ENCODE measurements around the gene MPL. TPM values are rescaled to one million over a fixed set of nuclear protein-coding genes. Genes with fewer than 3 reads are reported as not detected.

The MPL gene
- total and polyA plus RNA-seq, 2 experiments from 2014 or later: 0.16 TPM; not detected in 1

DNA sequence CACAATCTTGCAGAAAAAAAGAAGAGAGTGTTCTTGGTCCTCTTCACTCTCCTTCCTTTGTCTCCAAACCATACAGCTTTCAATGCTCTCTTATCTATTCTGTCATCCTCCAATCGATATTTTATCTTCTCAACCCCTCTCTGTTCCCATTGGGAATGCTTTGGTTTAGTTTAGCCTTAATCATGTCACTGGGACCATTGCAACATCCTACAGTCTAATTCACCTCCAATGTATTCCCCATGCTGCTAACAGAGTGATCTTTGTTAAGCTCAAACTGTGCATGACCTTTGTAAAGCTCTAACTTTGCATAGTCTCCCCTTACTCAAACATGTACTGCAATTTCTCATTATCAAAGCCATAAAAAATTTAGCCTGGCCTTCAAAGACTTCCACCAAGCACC, 2.9 kb downstream of the MPL start:
- no peak for DNase-seq (ENCODE audit: low spot score)
- Histone ChIP-seq H3K36me3 (replicated peaks; ENCODE audit: insufficient read depth, low read depth) (no peaks in the 10 kb centered on the region), H3K4me1 (ENCODE audit: insufficient read depth) (no peaks in the 10 kb centered on the region), H4K20me1 (ENCODE audit: insufficient read depth, poor library complexity, severe bottlenecking) (no peaks in the 10 kb centered on the region), H3K79me2 (no peaks in the 10 kb centered on the region), H3K4me3 (no peak overlapping the region), H3K9me2 (replicated peaks; ENCODE audit: insufficient read depth) (no peaks in the 10 kb centered on the region), H3K27me3 (no peaks in the 10 kb centered on the region), H3K4me2 (no peak overlapping the region), H2AFZ (no peak overlapping the region), H3K9me3 (ENCODE audit: low read depth) (no peaks in the 10 kb centered on the region), H3K27ac (no peak overlapping the region)
- WGBS (ENCODE audit: low lambda C conversion rate, missing lambda C conversion rate): 43% methylated on average over 1 of the region's 1 CpG
- TF ChIP-seq, protein P1, sequence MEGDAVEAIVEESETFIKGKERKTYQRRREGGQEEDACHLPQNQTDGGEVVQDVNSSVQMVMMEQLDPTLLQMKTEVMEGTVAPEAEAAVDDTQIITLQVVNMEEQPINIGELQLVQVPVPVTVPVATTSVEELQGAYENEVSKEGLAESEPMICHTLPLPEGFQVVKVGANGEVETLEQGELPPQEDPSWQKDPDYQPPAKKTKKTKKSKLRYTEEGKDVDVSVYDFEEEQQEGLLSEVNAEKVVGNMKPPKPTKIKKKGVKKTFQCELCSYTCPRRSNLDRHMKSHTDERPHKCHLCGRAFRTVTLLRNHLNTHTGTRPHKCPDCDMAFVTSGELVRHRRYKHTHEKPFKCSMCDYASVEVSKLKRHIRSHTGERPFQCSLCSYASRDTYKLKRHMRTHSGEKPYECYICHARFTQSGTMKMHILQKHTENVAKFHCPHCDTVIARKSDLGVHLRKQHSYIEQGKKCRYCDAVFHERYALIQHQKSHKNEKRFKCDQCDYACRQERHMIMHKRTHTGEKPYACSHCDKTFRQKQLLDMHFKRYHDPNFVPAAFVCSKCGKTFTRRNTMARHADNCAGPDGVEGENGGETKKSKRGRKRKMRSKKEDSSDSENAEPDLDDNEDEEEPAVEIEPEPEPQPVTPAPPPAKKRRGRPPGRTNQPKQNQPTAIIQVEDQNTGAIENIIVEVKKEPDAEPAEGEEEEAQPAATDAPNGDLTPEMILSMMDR (IDR thresholded peaks at IDR 0.05; ENCODE audit: poor library complexity): no peak
- TF ChIP-seq EZH2phosphoT487 (IDR thresholded peaks at IDR 0.05; ENCODE audit: low read depth, severe bottlenecking, unreplicated experiment) (no peak), EZH2 (IDR thresholded peaks at IDR 0.05; ENCODE audit: borderline replicate concordance) (no peak)

DNA sequence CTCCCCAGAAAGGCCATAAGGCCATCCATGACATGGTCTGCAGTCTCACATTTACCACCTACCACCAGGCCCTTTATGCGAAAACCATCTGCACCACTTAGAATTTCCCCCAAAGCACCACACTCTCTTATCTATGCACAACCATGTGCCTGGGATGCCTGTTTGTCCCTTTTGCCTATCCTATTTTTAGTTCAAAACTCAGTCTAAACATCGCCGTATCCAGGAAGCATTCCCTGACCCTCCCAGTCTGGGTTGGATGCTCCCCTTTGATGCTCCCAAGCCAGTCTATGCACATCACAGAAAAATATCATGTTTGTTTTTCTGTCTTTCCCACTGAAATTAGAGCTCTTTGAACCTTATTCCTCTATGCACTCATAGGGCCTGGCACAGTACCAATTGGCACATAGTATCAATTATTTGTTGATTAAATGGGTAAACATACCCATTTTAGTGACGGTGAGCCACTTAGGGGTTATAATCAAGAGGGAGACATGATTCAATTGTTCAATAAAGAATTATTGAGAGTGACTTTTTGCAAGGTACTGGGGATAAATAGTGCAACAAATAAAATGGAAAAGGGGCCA, 6.7 kb downstream of the MPL start:
- Histone ChIP-seq H3K9me2 (replicated peaks; ENCODE audit: insufficient read depth) (no peaks in the 10 kb centered on the region), H3K4me2 (no peak overlapping the region), H4K20me1 (ENCODE audit: insufficient read depth, poor library complexity, severe bottlenecking) (no peaks in the 10 kb centered on the region), H2AFZ (no peak overlapping the region), H3K4me1 (ENCODE audit: insufficient read depth) (peaks cover 7% of the 10 kb centered on the region), H3K9me3 (ENCODE audit: low read depth) (no peaks in the 10 kb centered on the region), H3K27me3 (no peaks in the 10 kb centered on the region), H3K4me3 (no peak overlapping the region), H3K79me2 (no peaks in the 10 kb centered on the region), H3K36me3 (replicated peaks; ENCODE audit: insufficient read depth, low read depth) (no peaks in the 10 kb centered on the region), H3K27ac (peak overlapping the region; percentile 75)
- WGBS (ENCODE audit: low lambda C conversion rate, missing lambda C conversion rate): 74% methylated on average over 4 of the region's 4 CpGs
- no peak for TF ChIP-seq EZH2phosphoT487 (IDR thresholded peaks at IDR 0.05; ENCODE audit: low read depth, severe bottlenecking, unreplicated experiment)
- TF ChIP-seq, protein P1 (IDR thresholded peaks at IDR 0.05; ENCODE audit: poor library complexity): no peak
- TF ChIP-seq EZH2 (IDR thresholded peaks at IDR 0.05; ENCODE audit: borderline replicate concordance): no peak
- DNase-seq (ENCODE audit: low spot score): no peak

DNA sequence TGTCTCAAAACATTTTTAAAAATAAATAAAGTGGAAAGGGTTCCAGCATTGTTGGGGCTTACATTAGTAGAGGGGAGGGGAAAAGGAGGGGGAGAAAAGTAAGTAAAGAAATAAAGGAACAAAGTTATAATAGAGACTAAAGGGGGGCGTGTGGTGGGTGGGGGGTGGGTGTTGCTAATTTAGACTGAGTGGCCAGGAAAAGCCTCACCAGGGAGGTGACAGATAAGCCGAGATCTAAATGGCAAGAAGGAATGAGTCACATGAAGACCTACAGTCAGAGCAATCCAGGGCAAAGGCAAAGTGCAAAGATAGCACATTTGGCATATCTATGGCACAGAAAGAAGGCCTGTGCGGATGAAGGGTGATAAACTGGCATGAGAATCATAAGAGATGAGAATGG, 7.5 kb downstream of the MPL start:
- no peak overlapping the region for H3K4me2 ChIP-seq
- peaks cover 14% of the 10 kb centered on the region for H3K4me1 ChIP-seq (ENCODE audit: insufficient read depth)
- 47% methylated on average over 3 of the region's 3 CpGs for WGBS (ENCODE audit: low lambda C conversion rate, missing lambda C conversion rate)
- peak; percentile 53 for DNase-seq (ENCODE audit: low spot score)
- H2AFZ ChIP-seq: no peak overlapping the region
- no peaks in the 10 kb centered on the region for H3K27me3 ChIP-seq
- TF ChIP-seq EZH2phosphoT487 (IDR thresholded peaks at IDR 0.05; ENCODE audit: low read depth, severe bottlenecking, unreplicated experiment): no peak
- TF ChIP-seq EZH2 (IDR thresholded peaks at IDR 0.05; ENCODE audit: borderline replicate concordance): no peak
- TF ChIP-seq, protein P1 (IDR thresholded peaks at IDR 0.05; ENCODE audit: poor library complexity): no peak
- no peak overlapping the region for H3K4me3 ChIP-seq
- no peaks in the 10 kb centered on the region for H3K79me2 ChIP-seq
- H3K27ac ChIP-seq: peak overlapping the region; percentile 75
- H3K9me3 ChIP-seq (ENCODE audit: low read depth): no peaks in the 10 kb centered on the region
- H3K36me3 ChIP-seq (replicated peaks; ENCODE audit: insufficient read depth, low read depth): no peaks in the 10 kb centered on the region
- H4K20me1 ChIP-seq (ENCODE audit: insufficient read depth, poor library complexity, severe bottlenecking): no peaks in the 10 kb centered on the region
- H3K9me2 ChIP-seq (replicated peaks; ENCODE audit: insufficient read depth): no peaks in the 10 kb centered on the region

Data from hepatocyte (in vitro differentiated cells).